ENCODE measurements around the gene IFITM5.
"Not testable (repeated sequence)": the region's sequence is repeated elsewhere in the genome, so short reads cannot be mapped to it uniquely, and the experiment has no call there.

IFITM5 gene

DNA sequence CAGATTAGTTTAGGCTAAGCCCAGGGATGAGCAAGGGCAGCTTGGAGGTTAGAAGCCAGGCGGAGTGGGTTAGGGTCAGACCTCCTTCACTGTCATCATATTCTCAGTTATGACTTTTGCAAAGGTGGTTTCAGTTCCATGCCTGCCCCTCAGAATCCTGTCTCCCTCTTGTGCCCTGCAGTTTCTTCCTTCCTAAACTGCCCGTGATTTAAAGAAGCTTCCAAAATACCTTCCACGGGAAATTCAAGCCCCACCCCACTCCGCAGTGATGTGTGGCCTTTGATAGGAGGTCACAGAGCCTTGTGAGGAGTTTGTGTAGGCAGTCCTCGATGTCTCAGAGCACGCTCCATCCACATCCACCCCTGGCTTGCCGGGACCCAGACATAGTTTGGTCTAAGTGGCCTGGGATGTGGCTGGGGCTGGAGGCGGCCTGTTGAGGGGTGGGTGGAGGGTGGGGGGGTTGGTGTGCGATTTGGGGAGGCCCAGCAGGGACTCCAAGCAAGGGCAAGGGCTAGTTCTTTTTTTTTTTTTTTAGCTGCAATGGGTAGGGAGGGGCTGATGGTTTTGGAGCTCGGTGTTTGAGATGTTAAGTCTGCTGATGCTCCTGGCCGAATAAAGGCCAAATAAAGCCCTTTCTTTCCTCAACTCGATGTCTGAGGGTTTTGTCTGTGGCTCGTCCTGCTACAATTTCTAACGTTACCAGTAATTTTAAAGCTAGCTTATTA, 12.9 kb upstream of the IFITM5 start:
- ATAC-seq (peak; percentile 5), DNase-seq (peak; percentile 58)

GRCh38 chr11:311013-311748, 11.9 kb upstream of the IFITM5 start:
- ATAC-seq: peak; percentile 6

DNA sequence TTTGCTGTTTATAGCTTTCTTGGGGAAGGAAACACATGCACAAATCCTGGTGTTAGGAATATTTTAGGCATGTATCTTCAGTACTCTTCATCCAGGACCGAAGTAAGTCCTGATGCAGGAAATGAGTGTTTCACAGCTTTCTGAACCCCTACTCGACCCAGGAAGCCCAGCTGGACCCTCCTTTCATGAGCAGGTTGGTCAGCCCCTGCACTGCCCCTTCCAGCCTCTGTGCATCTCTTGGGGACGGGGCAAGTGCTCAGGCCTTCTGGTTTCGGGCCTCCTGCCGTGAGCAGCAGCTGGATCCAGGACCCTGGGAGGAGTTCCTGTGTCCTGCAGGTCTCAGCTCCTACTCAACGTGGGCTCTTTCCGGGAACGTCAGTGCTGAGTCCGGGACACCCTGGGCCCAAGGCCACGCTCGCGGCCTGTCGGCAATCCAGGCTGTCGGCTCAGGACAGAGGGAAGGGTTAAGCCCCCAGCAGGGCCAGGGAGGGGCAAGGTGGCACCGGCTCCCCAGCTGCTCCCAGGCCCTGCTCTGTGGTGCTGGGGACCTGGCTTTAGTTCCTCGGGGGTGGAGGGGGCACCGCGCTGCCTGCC, 10.8 kb upstream of the IFITM5 start:
- DNase-seq: not testable (repeated sequence)

More at GRCh38 chr11:311013-311748, 11.9 kb upstream of the IFITM5 start:
- not testable (repeated sequence) for DNase-seq

GRCh38 chr11:308740-309665, 9.7 kb upstream of the IFITM5 start:
- peak; percentile 31 for DNase-seq
- peak; percentile 1 for ATAC-seq

More for the DNA sequence above, 10.8 kb upstream of the IFITM5 start:
- not testable (repeated sequence) for ATAC-seq

DNA sequence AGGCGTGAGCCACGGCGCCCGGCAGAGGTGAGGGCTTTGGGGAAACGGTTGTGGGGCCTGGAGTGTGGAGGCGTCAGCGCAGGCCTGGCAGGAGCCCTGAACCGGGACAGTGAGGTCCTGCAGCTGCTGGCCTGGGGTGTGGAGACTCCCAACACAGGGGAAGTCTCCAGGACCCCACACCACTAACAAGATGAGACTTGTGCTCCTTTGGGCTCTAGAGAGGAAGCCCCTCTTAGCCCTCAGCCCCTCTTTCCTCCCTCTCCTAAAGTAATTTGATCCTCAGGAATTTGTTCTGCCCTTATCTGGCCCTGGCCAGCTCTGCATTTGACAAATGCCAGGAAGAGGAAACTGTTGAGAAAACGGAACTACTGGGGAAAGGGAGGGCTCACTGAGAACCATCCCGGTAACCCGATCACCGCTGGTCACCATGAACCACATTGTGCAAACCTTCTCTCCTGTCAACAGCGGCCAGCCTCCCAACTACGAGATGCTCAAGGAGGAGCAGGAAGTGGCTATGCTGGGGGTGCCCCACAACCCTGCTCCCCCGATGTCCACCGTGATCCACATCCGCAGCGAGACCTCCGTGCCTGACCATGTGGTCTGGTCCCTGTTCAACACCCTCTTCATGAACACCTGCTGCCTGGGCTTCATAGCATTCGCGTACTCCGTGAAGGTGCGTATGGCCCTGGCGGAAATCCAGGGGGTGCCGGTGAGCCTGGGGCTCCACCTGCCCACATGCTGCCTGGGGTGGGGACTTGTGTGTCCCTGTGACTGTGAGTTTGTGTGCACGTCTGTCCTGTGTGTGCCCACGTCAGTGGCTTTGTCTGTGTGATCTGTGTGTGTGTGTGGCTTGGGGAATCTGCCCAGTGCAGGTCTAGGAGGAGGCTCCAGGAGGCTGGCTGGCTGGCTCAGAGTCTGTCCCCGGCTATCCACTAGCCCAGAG, 8.7 kb upstream of the IFITM5 start, which contains the start of gene IFITM2:
TSS of gene IFITM2 (plus strand) at position 51 of the 943 bp plus-strand sequence. CDS start at position 428, 377 bp downstream.
- ATAC-seq (peak; percentile 44), DNase-seq (peak; percentile 74)

- no peak for DNase-seq
- ATAC-seq: no peak
Measured at GRCh38 chr11:306645-307371, 7.5 kb upstream of the IFITM5 start.

GRCh38 chr11:305844-306211, 6.5 kb upstream of the IFITM5 start:
- ATAC-seq (no peak), DNase-seq (no peak)

GRCh38 chr11:304915-305843, 5.9 kb upstream of the IFITM5 start:
- DNase-seq: peak; percentile 65

DNA sequence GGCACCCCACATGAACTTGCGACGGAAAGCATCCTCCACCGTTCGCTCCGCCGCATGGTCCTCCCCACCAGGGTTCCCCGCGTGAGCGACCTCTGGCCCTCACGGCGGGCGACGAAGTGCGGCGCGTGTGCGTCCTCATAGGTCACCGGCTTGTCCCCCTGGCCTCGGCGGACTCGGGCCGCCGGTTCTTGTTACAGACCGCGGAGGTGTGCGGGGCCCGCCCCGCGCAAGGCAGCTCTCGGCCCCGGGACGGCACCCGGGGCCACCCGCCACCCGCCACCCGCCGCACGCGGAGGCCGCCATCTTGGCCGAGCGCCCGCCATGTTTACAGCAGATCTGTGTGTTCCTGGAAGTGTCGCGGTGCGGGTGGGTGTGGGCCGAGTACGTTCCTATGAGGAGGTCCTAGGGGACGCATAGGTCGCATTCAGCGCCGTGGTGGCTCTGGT, 4.8 kb upstream of the IFITM5 start:
- DNase-seq (no peak), ATAC-seq (no peak)

More at GRCh38 chr11:304915-305843, 5.9 kb upstream of the IFITM5 start:
- no peak for ATAC-seq

GRCh38 chr11:303363-303762, 4.0 kb upstream of the IFITM5 start:
- ATAC-seq: no peak
- no peak for DNase-seq

GRCh38 chr11:299951-300735, 817 bp upstream of the IFITM5 start:
- ATAC-seq (peak; percentile 13), DNase-seq (no peak)

GRCh38 chr11:298406-299065, 790 bp downstream of the IFITM5 start:
- DNase-seq: no peak
- ATAC-seq: no peak

GRCh38 chr11:297586-298405, 1.5 kb downstream of the IFITM5 start:
- DNase-seq (peak; percentile 61), ATAC-seq (peak; percentile 47)

GRCh38 chr11:297051-297585, 2.2 kb downstream of the IFITM5 start:
- DNase-seq (no peak), ATAC-seq (peak; percentile 20)

GRCh38 chr11:296171-297050, 2.9 kb downstream of the IFITM5 start:
- DNase-seq (no peak), ATAC-seq (no peak)

All from stimulated activated naive CD8-positive, alpha-beta T cell treated with anti-CD3 and anti-CD28 coated beads, Interleukin-15, Interleukin-2, amounts not matched to agents 100 U/mL and 50 U/mL, for 24 hours (primary cell).